Smooth muscle cell (in vitro differentiated cells): ENCODE measurements around the gene CALHM1. TPM values are rescaled to one million over a fixed set of nuclear protein-coding genes. Genes with fewer than 3 reads are reported as not detected.

Experiments used
- DNase-seq: peaks from one replicate; lab custom pipeline; 2025; ENCODE audit not compliant: unreplicated experiment; lab: John Stamatoyannopoulos, UW
- H2AFZ ChIP-seq: fragments of 200-600 bp; sonication (generic); 2 replicates; pipeline ENCODE4 v1.6.0; 2016; ENCODE audit warnings: antibody characterized with exemption, low read depth, mild to moderate bottlenecking
- H3F3A ChIP-seq: fragments of 200-600 bp; sonication (generic); 2 replicates; pipeline ENCODE4 v1.6.0; 2017; ENCODE audit warnings: antibody characterized with exemption, low read depth
- H3K27ac ChIP-seq: fragments of 200-600 bp; sonication (generic); 2 replicates; pipeline ENCODE4 v1.5.1; 2016; ENCODE audit warnings: low read depth, mild to moderate bottlenecking
- H3K27me3 ChIP-seq: fragments of 200-600 bp; sonication (generic); 2 replicates; pipeline ENCODE4 v1.6.1; 2016; ENCODE audit warnings: low read depth, mild to moderate bottlenecking
- H3K36me3 ChIP-seq: fragments of 200-600 bp; sonication (generic); 2 replicates; pipeline ENCODE4 v1.5.1; 2016; ENCODE audit warnings: low read depth
- H3K4me1 ChIP-seq: fragments of 200-600 bp; sonication (generic); 2 replicates; pipeline ENCODE4 v1.5.1; 2016; ENCODE audit warnings: low read depth
- H3K4me2 ChIP-seq: fragments of 200-600 bp; sonication (generic); 2 replicates; pipeline ENCODE4 v1.6.0; 2016; ENCODE audit warnings: mild to moderate bottlenecking
- H3K4me3 ChIP-seq: fragments of 200-600 bp; sonication (generic); 2 replicates; pipeline ENCODE4 v1.5.1; 2016; ENCODE audit warnings: mild to moderate bottlenecking
- H3K79me2 ChIP-seq: fragments of 200-600 bp; sonication (generic); 2 replicates; pipeline ENCODE4 v1.6.0; 2016; ENCODE audit warnings: low read depth, mild to moderate bottlenecking
- H3K9ac ChIP-seq: fragments of 200-600 bp; sonication (generic); 2 replicates; pipeline ENCODE4 v1.6.0; 2016; ENCODE audit warnings: low read depth
- H3K9me3 ChIP-seq: fragments of 200-600 bp; sonication (generic); replicated peaks from 2 replicates; pipeline ENCODE4 v1.5.1; 2016; ENCODE audit warnings: low read depth
- H4K20me1 ChIP-seq: fragments of 200-600 bp; sonication (generic); 2 replicates; pipeline ENCODE4 v1.6.0; 2016; ENCODE audit warnings: low read depth
- WGBS: methylation state at CpG from one replicate; pipeline ENCODE4 v1.1.7; 2016; ENCODE audit warnings: low lambda C conversion rate; 5-methylcytosine and 5-hydroxymethylcytosine counted together
- polyA plus RNA-seq: library from polyadenylated mRNA; unstranded; fragments of >200 nt; fragmentation: Nextera tagmentation; extraction: Ambion mirVana; gene quantifications from 2 replicates; pipeline ENCODE4 v1.2.1, GENCODE V29; 2016
- total RNA-seq: library from RNA; depleted of rRNA; stranded (reverse); fragments of >200 nt; gene quantifications from 2 replicates; pipeline ENCODE4 v1.2.3, GENCODE V29; 2014
- TF ChIP-seq, protein P1 (sequence below): fragments of 200-600 bp; sonication (generic); IDR thresholded peaks from 2 replicates; pipeline ENCODE4 v1.5.1; 2017; ENCODE audit warnings: borderline replicate concordance, mild to moderate bottlenecking, antibody characterized with exemption; ENCODE audit not compliant: insufficient read depth, poor library complexity, severe bottlenecking

Gene CALHM1, protein sequence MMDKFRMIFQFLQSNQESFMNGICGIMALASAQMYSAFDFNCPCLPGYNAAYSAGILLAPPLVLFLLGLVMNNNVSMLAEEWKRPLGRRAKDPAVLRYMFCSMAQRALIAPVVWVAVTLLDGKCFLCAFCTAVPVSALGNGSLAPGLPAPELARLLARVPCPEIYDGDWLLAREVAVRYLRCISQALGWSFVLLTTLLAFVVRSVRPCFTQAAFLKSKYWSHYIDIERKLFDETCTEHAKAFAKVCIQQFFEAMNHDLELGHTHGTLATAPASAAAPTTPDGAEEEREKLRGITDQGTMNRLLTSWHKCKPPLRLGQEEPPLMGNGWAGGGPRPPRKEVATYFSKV
- not detected in 2 replicates for total RNA-seq
- polyA plus RNA-seq: 0.05 TPM in 1 of 2 replicates, not detected in the other

DNA sequence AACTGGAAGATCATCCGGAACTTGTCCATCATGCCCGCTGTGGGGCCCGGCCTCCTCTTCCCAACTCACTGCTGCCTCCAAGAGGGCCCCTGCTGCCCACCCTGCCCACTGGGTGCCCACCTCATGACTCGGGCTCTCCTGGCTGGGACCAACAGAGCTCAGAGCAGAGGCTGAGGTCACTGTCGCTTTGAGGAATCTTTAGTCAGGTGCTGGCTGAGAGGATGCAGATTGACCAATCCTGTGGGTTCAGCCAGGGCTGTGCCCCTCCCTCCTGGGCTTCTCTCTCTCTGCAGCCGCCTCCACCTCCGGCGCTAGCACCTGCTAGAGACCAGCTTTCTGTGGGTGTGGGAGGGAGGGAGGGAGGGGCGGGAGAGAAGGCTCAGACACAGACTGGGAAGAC lies at the start of gene CALHM1:
Gene CALHM1 (minus strand): TSS at position 181 of the 400 bp plus-strand sequence. CDS start 149 bp downstream, at position 32.
- H3K27me3 ChIP-seq: no peaks in the 10 kb centered on the region
- no peak within 1 kb of the TSS for H3K4me2 ChIP-seq
- H3K79me2 ChIP-seq: no peaks in the 10 kb centered on the region
- DNase-seq: no peak
- H3K36me3 ChIP-seq: no peaks in the 10 kb centered on the region
- no peaks in the 10 kb centered on the region for H4K20me1 ChIP-seq
- H3K4me1 ChIP-seq: no peaks in the 10 kb centered on the region
- 52% methylated on average over 9 of the region's 9 CpGs for WGBS
- no peak within 1 kb of the TSS for H2AFZ ChIP-seq
- H3F3A ChIP-seq: no peaks in the 10 kb centered on the region
- TF ChIP-seq, protein P1, sequence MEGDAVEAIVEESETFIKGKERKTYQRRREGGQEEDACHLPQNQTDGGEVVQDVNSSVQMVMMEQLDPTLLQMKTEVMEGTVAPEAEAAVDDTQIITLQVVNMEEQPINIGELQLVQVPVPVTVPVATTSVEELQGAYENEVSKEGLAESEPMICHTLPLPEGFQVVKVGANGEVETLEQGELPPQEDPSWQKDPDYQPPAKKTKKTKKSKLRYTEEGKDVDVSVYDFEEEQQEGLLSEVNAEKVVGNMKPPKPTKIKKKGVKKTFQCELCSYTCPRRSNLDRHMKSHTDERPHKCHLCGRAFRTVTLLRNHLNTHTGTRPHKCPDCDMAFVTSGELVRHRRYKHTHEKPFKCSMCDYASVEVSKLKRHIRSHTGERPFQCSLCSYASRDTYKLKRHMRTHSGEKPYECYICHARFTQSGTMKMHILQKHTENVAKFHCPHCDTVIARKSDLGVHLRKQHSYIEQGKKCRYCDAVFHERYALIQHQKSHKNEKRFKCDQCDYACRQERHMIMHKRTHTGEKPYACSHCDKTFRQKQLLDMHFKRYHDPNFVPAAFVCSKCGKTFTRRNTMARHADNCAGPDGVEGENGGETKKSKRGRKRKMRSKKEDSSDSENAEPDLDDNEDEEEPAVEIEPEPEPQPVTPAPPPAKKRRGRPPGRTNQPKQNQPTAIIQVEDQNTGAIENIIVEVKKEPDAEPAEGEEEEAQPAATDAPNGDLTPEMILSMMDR: no peak
- no peak within 1 kb of the TSS for H3K4me3 ChIP-seq
- no peak within 1 kb of the TSS for H3K9ac ChIP-seq
- H3K27ac ChIP-seq: no peak within 1 kb of the TSS
- H3K9me3 ChIP-seq: no peaks in the 10 kb centered on the region

DNA sequence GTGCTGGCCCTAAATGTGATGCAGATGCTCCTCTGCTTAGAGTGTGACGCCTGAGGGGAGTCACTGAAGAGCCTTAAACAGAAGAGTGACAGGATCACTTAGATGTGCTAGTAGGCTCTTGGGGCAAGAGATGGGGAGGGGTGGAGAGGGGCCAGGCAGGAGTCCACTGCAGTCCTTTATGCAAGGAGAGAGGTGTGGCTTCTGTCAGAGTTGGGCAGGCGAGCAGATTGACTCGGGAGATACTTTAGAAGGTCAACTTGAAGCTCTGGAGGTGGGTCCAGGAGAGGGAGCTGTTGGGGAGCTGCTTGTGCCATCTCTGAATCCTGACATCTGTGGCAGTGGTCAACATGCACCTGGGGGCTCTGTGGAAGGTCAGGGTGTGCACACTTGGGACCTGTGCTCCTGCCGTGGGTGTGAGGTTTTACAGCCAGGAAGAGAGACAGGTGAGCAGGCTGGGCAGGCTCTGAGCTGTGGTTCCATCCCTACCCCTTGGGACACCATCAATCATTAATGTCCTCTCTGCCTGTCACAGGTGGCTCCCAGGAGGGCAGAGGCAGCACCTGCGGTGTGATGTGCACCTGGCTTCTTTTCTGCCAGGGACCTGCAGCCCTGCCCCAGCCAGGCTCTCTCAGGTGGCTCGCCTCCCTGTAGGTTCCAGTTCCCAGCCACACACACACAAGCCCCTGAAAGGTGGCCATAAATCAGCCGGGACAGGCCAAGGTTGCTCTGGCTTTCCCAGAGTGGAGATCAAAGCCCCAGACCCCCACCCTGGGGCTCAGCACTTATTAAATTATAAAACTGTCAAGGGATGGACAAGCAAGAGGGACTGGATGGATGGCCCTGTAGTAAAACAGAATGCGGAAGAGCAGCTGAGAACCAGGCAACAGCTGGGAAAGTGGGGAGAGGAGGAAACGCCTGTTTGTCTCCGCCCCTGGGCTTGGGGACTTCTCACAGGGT lies 48.8 kb upstream of the CALHM1 start:
- 61% methylated on average over 10 of the region's 10 CpGs for WGBS
- Histone ChIP-seq H3F3A (no peaks in the 10 kb centered on the region), H4K20me1 (no peaks in the 10 kb centered on the region), H3K4me3 (no peak overlapping the region), H2AFZ (no peak overlapping the region), H3K4me2 (no peak overlapping the region), H3K27me3 (peaks cover 10% of the 10 kb centered on the region), H3K4me1 (no peaks in the 10 kb centered on the region), H3K36me3 (no peaks in the 10 kb centered on the region), H3K9me3 (no peaks in the 10 kb centered on the region), H3K9ac (no peak overlapping the region), H3K79me2 (no peaks in the 10 kb centered on the region), H3K27ac (no peak overlapping the region)
- no peak for DNase-seq
- TF ChIP-seq, protein P1: no peak

DNA sequence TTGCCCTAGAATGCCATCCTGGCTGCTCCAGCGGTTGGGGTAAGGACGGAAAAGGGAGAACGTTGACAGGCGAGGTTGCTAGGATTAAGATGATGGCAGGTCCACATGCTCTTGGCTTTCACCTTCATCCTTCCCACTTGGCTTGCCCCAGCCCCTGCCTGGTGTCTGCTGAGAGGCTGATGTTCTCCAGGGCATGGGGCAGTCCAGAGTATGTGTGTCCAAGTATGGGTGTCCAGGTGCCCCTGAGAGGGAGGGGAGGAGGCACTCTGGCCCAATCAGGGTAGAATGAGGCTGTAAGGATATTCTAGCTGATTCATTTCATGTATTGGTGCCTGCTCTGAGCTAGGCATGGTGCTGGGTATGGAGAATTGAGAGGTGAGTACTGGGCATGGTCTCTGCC lies 47.4 kb upstream of the CALHM1 start:
- TF ChIP-seq, protein P1: no peak
- no peak overlapping the region for H3K4me2 ChIP-seq
- no peaks in the 10 kb centered on the region for H3K9me3 ChIP-seq
- no peak overlapping the region for H2AFZ ChIP-seq
- H3K4me3 ChIP-seq: no peak overlapping the region
- 90% methylated on average over 4 of the region's 4 CpGs for WGBS
- no peaks in the 10 kb centered on the region for H4K20me1 ChIP-seq
- no peaks in the 10 kb centered on the region for H3K4me1 ChIP-seq
- no peaks in the 10 kb centered on the region for H3K36me3 ChIP-seq
- peaks cover 10% of the 10 kb centered on the region for H3K27me3 ChIP-seq
- H3F3A ChIP-seq: no peaks in the 10 kb centered on the region
- no peak overlapping the region for H3K27ac ChIP-seq
- no peaks in the 10 kb centered on the region for H3K79me2 ChIP-seq
- no peak overlapping the region for H3K9ac ChIP-seq
- no peak for DNase-seq
